ENCODE measurements around the gene AGBL4. TPM values are rescaled to one million over a fixed set of nuclear protein-coding genes. Genes with fewer than 3 reads are reported as not detected.

AGBL4 gene
- polyA plus RNA-seq, 3 donors = 0.05 TPM; not detected in 2

DNA sequence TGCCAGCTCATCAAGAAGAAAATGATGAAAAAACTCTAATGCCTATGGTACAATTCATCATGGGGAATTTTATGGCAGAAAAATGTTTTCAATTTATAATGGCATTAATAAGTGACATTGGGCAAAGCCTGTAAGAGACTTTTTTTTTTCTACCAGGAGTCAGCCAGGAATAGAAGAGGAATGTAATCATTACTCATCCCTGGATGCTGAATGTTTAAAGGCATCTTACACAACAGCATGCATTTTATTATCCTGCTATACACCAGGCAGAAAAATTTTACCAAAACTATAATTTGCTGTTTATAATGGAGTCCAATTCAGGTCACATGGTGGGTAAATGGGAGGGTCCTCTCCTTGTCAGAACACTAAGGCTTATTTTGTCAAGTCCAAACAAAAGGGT lies 1057.2 kb downstream of the AGBL4 start:
- Histone ChIP-seq H3K9ac (ENCODE audit: insufficient read depth, low read length, poor library complexity, severe bottlenecking) (no peak overlapping the region), H3K4me3 (replicated peaks in 1 of 3; ENCODE audit: low read depth in 2 of 3, low read length in 3 of 3) (no peak overlapping the region), H4K20me1 (ENCODE audit: insufficient read depth, low read length) (no peaks in the 10 kb centered on the region), H3K4me1 (ENCODE audit: control insufficient read depth in 1 of 2, insufficient read depth in 2 of 2, low read length in 2 of 2) (no peaks in the 10 kb centered on the region), H3K27ac (ENCODE audit: low read depth in 1 of 2, low read length in 2 of 2) (no peak overlapping the region), H3K79me2 (ENCODE audit: insufficient read depth, low read length) (no peaks in the 10 kb centered on the region), H3K36me3 (replicated peaks in 1 of 2; ENCODE audit: control insufficient read depth in 1 of 2, insufficient read depth in 2 of 2, low read length in 2 of 2) (no peaks in the 10 kb centered on the region), H2AFZ (ENCODE audit: insufficient read depth, low read depth, low read length, poor library complexity, severe bottlenecking) (no peak overlapping the region), H3K4me2 (replicated peaks; ENCODE audit: extremely low read depth, low read length, poor library complexity, severe bottlenecking) (no peak overlapping the region), H3K27me3 (ENCODE audit: control insufficient read depth in 2 of 2, insufficient read depth in 2 of 2, low read length in 2 of 2) (no peaks in the 10 kb centered on the region), H3K9me3 (replicated peaks in 1 of 2; ENCODE audit: control insufficient read depth in 1 of 2, insufficient read depth in 1 of 2, low read length in 2 of 2) (no peaks in the 10 kb centered on the region)
- Mint-ChIP-seq H3K36me3 (no peaks in the 10 kb centered on the region), H3K9me3 (peaks cover 0 to 2% (median 0%) of the 10 kb centered on the region in 7 donors), H3K27ac (no peak overlapping the region), H3K4me1 (no peaks in the 10 kb centered on the region), H3K27me3 (ENCODE audit: low read depth in 3 of 3) (peaks cover 0 to 2% (median 0%) of the 10 kb centered on the region in 3 donors), H3K4me3 (no peak overlapping the region)
- TF ChIP-seq, protein P1, sequence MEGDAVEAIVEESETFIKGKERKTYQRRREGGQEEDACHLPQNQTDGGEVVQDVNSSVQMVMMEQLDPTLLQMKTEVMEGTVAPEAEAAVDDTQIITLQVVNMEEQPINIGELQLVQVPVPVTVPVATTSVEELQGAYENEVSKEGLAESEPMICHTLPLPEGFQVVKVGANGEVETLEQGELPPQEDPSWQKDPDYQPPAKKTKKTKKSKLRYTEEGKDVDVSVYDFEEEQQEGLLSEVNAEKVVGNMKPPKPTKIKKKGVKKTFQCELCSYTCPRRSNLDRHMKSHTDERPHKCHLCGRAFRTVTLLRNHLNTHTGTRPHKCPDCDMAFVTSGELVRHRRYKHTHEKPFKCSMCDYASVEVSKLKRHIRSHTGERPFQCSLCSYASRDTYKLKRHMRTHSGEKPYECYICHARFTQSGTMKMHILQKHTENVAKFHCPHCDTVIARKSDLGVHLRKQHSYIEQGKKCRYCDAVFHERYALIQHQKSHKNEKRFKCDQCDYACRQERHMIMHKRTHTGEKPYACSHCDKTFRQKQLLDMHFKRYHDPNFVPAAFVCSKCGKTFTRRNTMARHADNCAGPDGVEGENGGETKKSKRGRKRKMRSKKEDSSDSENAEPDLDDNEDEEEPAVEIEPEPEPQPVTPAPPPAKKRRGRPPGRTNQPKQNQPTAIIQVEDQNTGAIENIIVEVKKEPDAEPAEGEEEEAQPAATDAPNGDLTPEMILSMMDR (IDR thresholded peaks at IDR 0.05) = no peak
- no peak for DNase-seq
- intact Hi-C loops (cut with micrococcal nuclease) = no loop called here

DNA sequence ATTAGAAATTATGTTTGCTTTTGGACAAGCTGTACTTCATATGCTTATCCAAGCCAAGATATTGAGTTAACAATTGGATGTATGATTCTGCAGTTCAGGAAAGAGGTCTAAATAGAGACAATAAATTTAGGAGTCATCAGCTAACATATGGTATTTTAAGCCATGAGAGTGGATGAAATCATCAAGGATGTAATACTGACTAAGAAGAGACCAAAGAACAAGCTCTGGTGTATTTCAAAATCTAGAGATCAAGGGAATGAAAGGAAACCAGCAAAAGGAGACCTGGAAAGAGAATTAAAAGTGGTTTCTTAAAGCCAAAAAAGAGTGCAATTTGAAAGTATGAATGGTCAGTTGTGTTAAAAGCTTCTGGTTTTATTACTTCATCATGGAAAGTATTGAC lies 1063.4 kb downstream of the AGBL4 start:
- no peaks in the 10 kb centered on the region for H3K36me3 ChIP-seq (replicated peaks in 1 of 2; ENCODE audit: control insufficient read depth in 1 of 2, insufficient read depth in 2 of 2, low read length in 2 of 2)
- no peaks in the 10 kb centered on the region for H3K4me1 Mint-ChIP-seq
- no peak overlapping the region for H3K9ac ChIP-seq (ENCODE audit: insufficient read depth, low read length, poor library complexity, severe bottlenecking)
- no peaks in the 10 kb centered on the region for H3K79me2 ChIP-seq (ENCODE audit: insufficient read depth, low read length)
- H3K27me3 ChIP-seq (ENCODE audit: control insufficient read depth in 2 of 2, insufficient read depth in 2 of 2, low read length in 2 of 2) = no peaks in the 10 kb centered on the region
- no peaks in the 10 kb centered on the region for H3K9me3 ChIP-seq (replicated peaks in 1 of 2; ENCODE audit: control insufficient read depth in 1 of 2, insufficient read depth in 1 of 2, low read length in 2 of 2)
- intact Hi-C loops (cut with micrococcal nuclease) = no loop called here
- no peak overlapping the region for H3K4me3 Mint-ChIP-seq
- H3K4me2 ChIP-seq (replicated peaks; ENCODE audit: extremely low read depth, low read length, poor library complexity, severe bottlenecking) = no peak overlapping the region
- H2AFZ ChIP-seq (ENCODE audit: insufficient read depth, low read depth, low read length, poor library complexity, severe bottlenecking) = no peak overlapping the region
- H3K9me3 Mint-ChIP-seq = peaks cover 0 to 5% (median 0%) of the 10 kb centered on the region in 7 donors
- H3K4me1 ChIP-seq (ENCODE audit: control insufficient read depth in 1 of 2, insufficient read depth in 2 of 2, low read length in 2 of 2) = no peaks in the 10 kb centered on the region
- peaks cover 0 to 3% (median 3%) of the 10 kb centered on the region in 3 donors for H3K27me3 Mint-ChIP-seq (ENCODE audit: low read depth in 3 of 3)
- no peak for DNase-seq
- no peak overlapping the region for H3K27ac Mint-ChIP-seq
- H3K36me3 Mint-ChIP-seq = no peaks in the 10 kb centered on the region
- no peak overlapping the region for H3K27ac ChIP-seq (ENCODE audit: low read depth in 1 of 2, low read length in 2 of 2)
- TF ChIP-seq, protein P1 (IDR thresholded peaks at IDR 0.05) = no peak
- no peak overlapping the region for H3K4me3 ChIP-seq (replicated peaks in 1 of 3; ENCODE audit: low read depth in 2 of 3, low read length in 3 of 3)
- no peaks in the 10 kb centered on the region for H4K20me1 ChIP-seq (ENCODE audit: insufficient read depth, low read length)
